HepG2 (cell line): Measurements from ENCODE around the gene ARHGEF40. TPM values are rescaled to one million over a fixed set of nuclear protein-coding genes. Genes with fewer than 3 reads are reported as not detected.
A peak's percentile ranks its signal among the peaks of the same experiment; 100 is the strongest.

Source experiments
- ATAD3A ChIP-seq: sonication (generic); formaldehyde crosslinking; IDR thresholded peaks from 2 replicates; pipeline ENCODE4 v1.4.0; 2020; ENCODE audit warnings: missing genetic modification reagents
- ATF6 ChIP-seq: sonication (generic); formaldehyde crosslinking; conservative IDR thresholded peaks from 2 replicates; pipeline ENCODE4 v1.4.0; 2020; ENCODE audit warnings: missing genetic modification reagents
- CTCF ChIP-seq: sonication (generic); formaldehyde crosslinking; IDR thresholded peaks from 2 replicates; pipeline ENCODE4 v1.5.0; 2020; ENCODE audit warnings: mild to moderate bottlenecking, missing genetic modification reagents, moderate library complexity
- E2F1 ChIP-seq: sonication (generic); formaldehyde crosslinking; IDR thresholded peaks from 2 replicates; pipeline ENCODE4 v1.5.0; 2020; ENCODE audit warnings: missing genetic modification reagents
- ELF1 ChIP-seq: sonication (generic); formaldehyde crosslinking; IDR thresholded peaks from 2 replicates; pipeline ENCODE4 v1.4.0; 2020; ENCODE audit warnings: missing genetic modification reagents
- GLI4 ChIP-seq: sonication (generic); formaldehyde crosslinking; IDR thresholded peaks from 2 replicates; pipeline ENCODE4 v1.5.1; 2020; ENCODE audit warnings: missing genetic modification reagents, mild to moderate bottlenecking, moderate library complexity, borderline replicate concordance
- ISL2 ChIP-seq: sonication (generic); formaldehyde crosslinking; IDR thresholded peaks from 2 replicates; pipeline ENCODE4 v1.5.0; 2020; ENCODE audit warnings: missing genetic modification reagents
- NFE2 ChIP-seq: sonication (generic); formaldehyde crosslinking; IDR thresholded peaks from 2 replicates; pipeline ENCODE4 v1.4.0; 2020; ENCODE audit warnings: missing genetic modification reagents
- RAD51 ChIP-seq: fragments of 450-650 bp; IDR thresholded peaks from 2 replicates; pipeline ENCODE4 v1.6.1; 2016; ENCODE audit warnings: borderline replicate concordance
- RNF219 ChIP-seq: sonication (generic); formaldehyde crosslinking; IDR thresholded peaks from 2 replicates; pipeline ENCODE4 v1.5.0; 2020; ENCODE audit warnings: mild to moderate bottlenecking, missing genetic modification reagents
- SAP130 ChIP-seq: IDR thresholded peaks from 2 replicates; pipeline ENCODE4 v1.6.1; 2016; ENCODE audit warnings: low read depth
- SNAI1 ChIP-seq: sonication (generic); formaldehyde crosslinking; IDR thresholded peaks from 2 replicates; pipeline ENCODE4 v1.5.0; 2020; ENCODE audit warnings: mild to moderate bottlenecking, missing genetic modification reagents, borderline replicate concordance
- TAF15 ChIP-seq: fragments of 200-400 bp; formaldehyde crosslinking; IDR thresholded peaks from one replicate; pipeline ENCODE4 v1.6.1; 2018; ENCODE audit warnings: mild to moderate bottlenecking, low read depth, low read length; ENCODE audit not compliant: poor library complexity, severe bottlenecking
- ZBTB2 ChIP-seq: sonication (generic); formaldehyde crosslinking; IDR thresholded peaks from 2 replicates; pipeline ENCODE4 v1.8.0; 2022; ENCODE audit warnings: low read depth, missing genetic modification reagents
- ZBTB7B ChIP-seq: sonication (generic); formaldehyde crosslinking; IDR thresholded peaks from 2 replicates; pipeline ENCODE4 v1.4.0; 2020; ENCODE audit warnings: missing genetic modification reagents
- ZFP37 ChIP-seq: sonication (generic); formaldehyde crosslinking; IDR thresholded peaks from 2 replicates; pipeline ENCODE4 v1.4.0; 2020; ENCODE audit warnings: missing genetic modification reagents, borderline replicate concordance
- ZMYM4 ChIP-seq: sonication (generic); formaldehyde crosslinking; IDR thresholded peaks from 2 replicates; pipeline ENCODE4 v1.8.1; 2023; ENCODE audit warnings: mild to moderate bottlenecking, missing genetic modification reagents
- ZNF143 ChIP-seq: sonication (generic); formaldehyde crosslinking; IDR thresholded peaks from 2 replicates; pipeline ENCODE4 v1.4.0; 2020; ENCODE audit warnings: missing genetic modification reagents
- ZNF761 ChIP-seq: sonication (generic); formaldehyde crosslinking; conservative IDR thresholded peaks from 2 replicates; pipeline ENCODE4 v1.4.0; 2020; ENCODE audit warnings: mild to moderate bottlenecking, missing genetic modification reagents
- ZSCAN9 ChIP-seq: IDR thresholded peaks from 2 replicates; pipeline ENCODE4 v1.6.1; 2016; ENCODE audit warnings: borderline replicate concordance
- ZZZ3 ChIP-seq: sonication (generic); formaldehyde crosslinking; IDR thresholded peaks from 2 replicates; pipeline ENCODE4 v1.4.0; 2020; ENCODE audit warnings: missing genetic modification reagents, mild to moderate bottlenecking, borderline replicate concordance
- polyA plus RNA-seq, 8 experiments: library from polyadenylated mRNA; depleted of rRNA in 3 of 8; stranded (reverse) in 7 of 8; unstranded in 1 of 8; fragments of >200 nt; fragmentation: Illumina TruSeq in 4 of 8; extraction: Trizol in 4 of 8; gene quantifications; 2 replicates each; pipeline versions ENCODE4 v1.2.1 to v1.2.3, GENCODE V29; 2011 to 2016; ENCODE audit warnings: low read depth in 4 of 8, missing spikeins in 1 of 8, mixed read lengths in 1 of 8; ENCODE audit not compliant: insufficient read depth in 1 of 8
- total RNA-seq, 5 experiments: library from RNA; depleted of rRNA; stranded (reverse); fragments of >200 nt; fragmentation: Illumina TruSeq; extraction: Trizol; gene quantifications; 2 replicates each; pipeline ENCODE4 v1.2.3, GENCODE V29; 2016; ENCODE audit warnings: low read depth in 1 of 5

Gene ARHGEF40
- total and polyA plus RNA-seq, 2 of the 13 experiments (the other 11 are each of a cell fraction or from before 2014, with no cell fraction given) = 28.1 to 78.1 TPM

GRCh38 chr14:21102521-21103410, 32.7 kb downstream of the ARHGEF40 start (continued):
- TF ChIP-seq NFE2 (CRISPR knock-in tag) = no peak
- no peak for TF ChIP-seq GLI4 (CRISPR knock-in tag)
- no peak for TF ChIP-seq ATAD3A (CRISPR knock-in tag)
- no peak for TF ChIP-seq E2F1 (CRISPR knock-in tag)
- TF ChIP-seq SNAI1 (CRISPR knock-in tag) = no peak
- no peak for TF ChIP-seq TAF15
- 0 out of 2 replicates have a peak, but pooled peaks have one; percentile 44 for TF ChIP-seq SAP130 (CRISPR knock-in tag)
- TF ChIP-seq ZNF761 (CRISPR knock-in tag) = 0 out of 2 replicates have a peak, but pooled peaks have one; percentile 16
- 0 out of 2 replicates have a peak, but pooled peaks have one; percentile 10 for TF ChIP-seq ZSCAN9 (CRISPR knock-in tag)
- peak; percentile 12; the same call in 1 of the 2 replicates for TF ChIP-seq ELF1 (CRISPR knock-in tag)
- no peak for TF ChIP-seq ATF6 (CRISPR knock-in tag)
- TF ChIP-seq CTCF (CRISPR knock-in tag) = peak; percentile 57
- TF ChIP-seq ZFP37 (CRISPR knock-in tag) = no peak
- TF ChIP-seq RAD51 = 0 out of 2 replicates have a peak, but pooled peaks have one; percentile 1
- no peak for TF ChIP-seq RNF219 (CRISPR knock-in tag)
- peak; percentile 27; the same call in 1 of the 2 replicates for TF ChIP-seq ZZZ3
- no peak for TF ChIP-seq ZNF143 (CRISPR knock-in tag)
- no peak for TF ChIP-seq ZMYM4 (CRISPR knock-in tag)
- 0 out of 2 replicates have a peak, but pooled peaks have one; percentile 22 for TF ChIP-seq ISL2 (CRISPR knock-in tag)
- no peak for TF ChIP-seq ZBTB7B (CRISPR knock-in tag)
- TF ChIP-seq ZBTB2 (CRISPR knock-in tag) = no peak
